GM19328 (cell line): ENCODE results near the gene UCP3.

Experiments
- ATAC-seq: cut with Tn5 transposase; IDR thresholded peaks from one replicate; pipeline ENCODE4 v1.9.1; 2021; ENCODE audit warnings: mild to moderate bottlenecking, moderate library complexity; ENCODE audit not compliant: unreplicated experiment

Gene UCP3

DNA sequence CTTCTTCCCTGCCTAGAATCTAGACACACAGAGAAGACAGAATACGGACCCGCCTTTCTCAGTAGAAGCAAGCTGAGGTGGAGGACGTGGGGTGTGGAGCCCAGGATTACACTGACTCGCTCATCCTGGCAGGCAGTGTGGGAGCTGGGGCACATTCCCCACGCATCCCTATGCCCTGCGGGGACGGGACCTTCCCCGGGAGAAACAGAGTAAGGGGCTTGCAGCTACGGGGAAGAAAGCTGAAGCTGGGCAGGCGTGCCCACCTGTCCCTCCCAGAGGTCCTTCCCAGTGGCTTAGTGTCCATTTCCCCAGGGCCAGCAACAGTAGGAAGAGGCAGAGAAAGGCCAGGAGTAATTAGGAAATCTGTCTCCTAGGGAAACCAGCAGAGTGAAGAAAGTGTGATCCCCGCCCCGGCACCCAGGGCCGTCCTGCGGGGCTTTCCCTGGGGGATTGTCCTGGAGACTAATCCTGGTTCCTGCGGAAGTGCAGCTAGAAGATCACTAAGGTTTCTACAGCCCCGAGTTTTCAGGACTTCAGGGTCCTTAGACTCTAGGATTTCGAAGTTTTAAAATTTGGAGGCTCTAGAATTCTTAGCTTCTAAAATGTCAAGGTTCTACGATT, 50.3 kb downstream of the UCP3 start:
- no peak for ATAC-seq

DNA sequence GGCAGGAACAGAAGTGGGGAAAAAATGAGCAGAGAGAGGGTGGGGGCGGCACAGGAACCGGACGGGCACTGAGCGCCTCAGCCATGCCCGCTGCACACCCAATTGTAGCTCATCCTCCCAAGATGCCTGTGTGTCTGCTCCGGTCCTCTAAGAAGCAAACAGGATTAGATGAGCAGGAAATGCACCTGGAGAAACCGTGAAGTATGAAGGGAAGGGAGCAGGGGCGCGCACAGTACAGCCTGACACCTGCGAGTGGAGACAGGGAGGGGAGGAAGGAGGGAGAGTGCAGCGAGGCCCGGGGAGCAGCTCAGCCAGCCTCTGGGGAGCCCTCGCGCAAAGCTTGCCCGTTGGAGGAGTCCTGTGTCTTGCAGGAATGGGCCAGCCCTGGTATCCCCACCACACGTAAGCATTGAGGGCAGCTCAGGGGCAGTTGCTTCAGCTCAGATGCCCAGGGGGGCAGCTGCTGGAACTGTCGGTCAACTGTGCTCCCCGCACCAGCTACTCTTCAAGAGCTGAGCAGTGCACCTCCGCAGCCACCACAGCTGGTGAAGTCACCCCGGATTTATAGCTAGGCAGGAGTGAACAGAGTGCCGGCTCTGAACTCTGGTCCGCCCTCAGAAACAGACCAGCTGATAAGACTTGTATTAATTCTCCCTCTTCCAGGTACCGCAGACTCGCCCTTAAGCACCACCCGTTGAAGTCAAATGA, 51.1 kb downstream of the UCP3 start:
- ATAC-seq: no peak

DNA sequence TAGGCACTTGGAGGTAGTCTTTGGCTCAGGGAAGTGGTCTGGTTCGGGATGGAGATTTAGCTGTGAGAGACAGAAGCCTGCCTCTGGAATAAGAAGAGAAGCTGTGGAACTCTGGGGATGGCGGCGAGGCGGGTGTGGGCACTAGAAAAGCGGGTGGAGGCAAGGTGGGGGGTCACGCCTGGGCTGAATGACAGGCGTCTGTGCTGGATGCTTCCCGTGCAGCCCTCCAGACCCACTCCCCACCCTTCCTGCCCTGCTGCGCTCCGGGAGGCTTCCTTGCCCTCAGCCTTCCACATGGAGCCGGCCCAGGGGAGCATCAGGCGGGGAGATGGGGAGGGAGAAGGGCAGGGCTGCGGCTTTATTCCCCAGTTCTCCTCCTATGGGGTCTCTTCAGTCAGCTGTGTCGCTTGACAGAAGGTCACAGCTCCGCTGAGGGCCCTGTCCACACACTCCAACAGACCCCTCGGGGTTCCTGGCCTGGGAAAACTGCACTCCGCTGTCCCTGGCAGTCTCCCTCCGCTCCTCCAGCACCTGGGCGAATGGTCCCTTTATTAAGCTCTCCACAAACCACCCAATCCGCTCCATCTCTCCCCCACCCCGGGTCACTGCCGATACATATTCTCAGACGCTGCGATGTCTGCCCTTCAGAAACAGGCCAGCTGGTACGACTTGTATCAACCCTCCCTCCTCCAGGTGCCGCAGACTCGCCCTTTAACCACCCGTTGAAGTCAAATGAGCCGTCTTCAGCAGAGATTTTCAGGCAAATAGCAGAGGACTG, 51.8 kb downstream of the UCP3 start:
- no peak for ATAC-seq

DNA sequence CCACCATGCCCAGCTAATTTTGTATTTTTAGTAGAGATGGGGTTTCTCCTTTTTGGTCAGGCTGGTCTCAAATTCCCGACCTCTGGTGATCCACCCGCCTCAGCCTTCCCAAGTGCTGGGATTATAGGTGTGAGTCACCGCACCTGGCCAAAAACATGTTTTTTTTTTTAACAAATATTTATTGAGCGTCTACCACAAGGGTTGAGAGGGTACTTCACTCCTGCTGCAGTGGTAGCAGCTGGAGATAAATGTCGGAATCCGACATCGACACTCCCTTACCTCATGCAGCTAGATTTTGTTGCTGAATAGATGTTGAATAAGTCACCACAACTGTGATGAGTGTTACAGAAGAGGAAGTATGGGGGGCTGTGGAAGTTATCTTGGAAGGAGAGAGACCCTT, 57.1 kb downstream of the UCP3 start:
- ATAC-seq: no peak

DNA sequence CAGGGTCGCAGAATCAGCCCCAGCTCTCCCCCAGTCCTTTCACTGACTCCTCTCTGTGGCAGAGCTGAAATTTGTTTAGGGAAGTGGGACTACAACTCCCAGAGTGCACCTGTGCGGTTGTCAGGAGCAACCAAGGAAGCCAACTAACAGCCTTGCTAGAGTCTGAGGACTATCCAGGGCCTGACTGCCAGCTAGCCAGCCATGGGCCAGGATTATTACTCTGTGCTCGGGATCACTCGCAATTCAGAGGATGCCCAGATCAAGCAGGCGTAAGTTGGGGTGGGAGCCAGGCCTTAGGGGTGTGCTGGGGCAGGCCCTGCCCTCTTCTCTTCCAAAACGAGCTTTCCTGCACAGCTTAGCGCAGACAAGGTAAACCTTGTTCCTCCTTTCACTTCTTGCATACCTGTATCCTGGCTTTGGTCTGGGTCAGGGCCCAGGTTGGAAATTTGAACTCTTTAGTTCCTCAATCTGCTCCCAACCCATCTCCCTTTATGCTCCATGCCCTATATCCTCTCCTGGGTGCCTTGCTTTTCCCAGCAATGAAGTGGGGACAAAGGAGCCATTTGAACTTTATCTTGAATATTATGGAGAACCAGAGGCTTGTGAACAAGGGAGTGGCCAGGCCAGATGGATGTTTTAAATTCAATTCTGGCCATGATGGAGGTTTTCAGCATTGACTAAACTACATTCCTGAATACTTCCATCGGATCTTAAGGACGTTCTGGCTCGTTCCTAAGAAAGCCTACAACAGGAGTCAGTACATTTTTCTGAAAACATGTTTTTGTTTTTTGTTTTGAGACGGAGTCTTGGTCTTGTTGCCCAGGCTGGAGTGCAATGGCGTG, 57.8 kb downstream of the UCP3 start, which contains the start of gene DNAJB13:
Gene DNAJB13 (plus strand): TSS at position 158 of the 842 bp plus-strand sequence. CDS start 44 bp downstream, at position 202.
- no peak for ATAC-seq
